KMS-11 (cell line): ENCODE results near the gene GABRB3.

Experiments used
- H2AFZ ChIP-seq: fragments of 200-600 bp; sonication (generic); 2 replicates; pipeline ENCODE4 v1.6.1; 2016; ENCODE audit warnings: antibody characterized with exemption, mixed run types, low read depth
- H3K27ac ChIP-seq: fragments of 200-600 bp; sonication (generic); 2 replicates; pipeline ENCODE4 v1.6.1; 2016; ENCODE audit warnings: mild to moderate bottlenecking, mixed run types
- H3K27me3 ChIP-seq: fragments of 200-600 bp; sonication (generic); 2 replicates; pipeline ENCODE4 v1.6.1; 2017; ENCODE audit warnings: mild to moderate bottlenecking, low read depth, mixed run types, moderate library complexity; ENCODE audit not compliant: insufficient read depth
- H3K36me3 ChIP-seq: fragments of 200-600 bp; sonication (generic); 2 replicates; pipeline ENCODE4 v1.6.1; 2017; ENCODE audit warnings: mild to moderate bottlenecking, mixed run types; ENCODE audit not compliant: insufficient read depth
- H3K4me1 ChIP-seq: fragments of 200-600 bp; sonication (generic); 2 replicates; pipeline ENCODE4 v1.6.1; 2016; ENCODE audit warnings: mild to moderate bottlenecking, low read depth, mixed run types; ENCODE audit not compliant: poor library complexity, severe bottlenecking
- H3K4me2 ChIP-seq: fragments of 200-600 bp; sonication (generic); 2 replicates; pipeline ENCODE4 v1.7.0; 2016; ENCODE audit warnings: mild to moderate bottlenecking, mixed run types
- H3K4me3 ChIP-seq: fragments of 200-600 bp; sonication (generic); IDR thresholded peaks from 2 replicates; pipeline ENCODE4 v1.6.1; 2017; ENCODE audit warnings: low read depth, low read length, mixed read lengths; ENCODE audit not compliant: insufficient read depth
- H3K79me2 ChIP-seq: fragments of 200-600 bp; sonication (generic); 2 replicates; pipeline ENCODE4 v1.6.1; 2016; ENCODE audit warnings: low read depth, mixed run types; ENCODE audit not compliant: insufficient read depth
- H3K9ac ChIP-seq: fragments of 200-600 bp; sonication (generic); 2 replicates; pipeline ENCODE4 v1.6.1; 2016; ENCODE audit warnings: mild to moderate bottlenecking, mixed run types
- H4K20me1 ChIP-seq: fragments of 200-600 bp; sonication (generic); 2 replicates; pipeline ENCODE4 v1.6.1; 2016; ENCODE audit warnings: mild to moderate bottlenecking, mixed run types; ENCODE audit not compliant: insufficient read depth
- CTCF ChIP-seq: fragments of 200-600 bp; sonication (generic); conservative IDR thresholded peaks from 2 replicates; pipeline ENCODE4 v1.6.1; 2017; ENCODE audit warnings: low read depth, mild to moderate bottlenecking, antibody characterized with exemption, low read length, moderate library complexity, mixed read lengths

The GABRB3 gene

GRCh38 chr15:26648676-26649075 lies 124.2 kb downstream of the GABRB3 start:
- Histone ChIP-seq H3K79me2 (no peaks in the 10 kb centered on the region), H3K36me3 (no peaks in the 10 kb centered on the region)
- TF ChIP-seq CTCF = no peak

GRCh38 chr15:26644948-26645347 lies 127.9 kb downstream of the GABRB3 start:
- no peak overlapping the region for H3K4me2 ChIP-seq
- H4K20me1 ChIP-seq = no peaks in the 10 kb centered on the region
- no peak overlapping the region for H2AFZ ChIP-seq
- no peaks in the 10 kb centered on the region for H3K27me3 ChIP-seq
- H3K4me1 ChIP-seq = no peaks in the 10 kb centered on the region
- H3K79me2 ChIP-seq = no peaks in the 10 kb centered on the region
- no peaks in the 10 kb centered on the region for H3K36me3 ChIP-seq
- TF ChIP-seq CTCF = no peak
- no peak overlapping the region for H3K9ac ChIP-seq
- no peak overlapping the region for H3K27ac ChIP-seq
- no peak overlapping the region for H3K4me3 ChIP-seq

More at GRCh38 chr15:26648676-26649075, 124.2 kb downstream of the GABRB3 start:
- Histone ChIP-seq H4K20me1 (no peaks in the 10 kb centered on the region), H3K4me2 (no peak overlapping the region), H3K27ac (no peak overlapping the region), H3K4me3 (no peak overlapping the region), H3K4me1 (no peaks in the 10 kb centered on the region), H2AFZ (no peak overlapping the region), H3K27me3 (no peaks in the 10 kb centered on the region), H3K9ac (no peak overlapping the region)

- H2AFZ ChIP-seq = no peak overlapping the region
- no peaks in the 10 kb centered on the region for H3K36me3 ChIP-seq
- H3K4me2 ChIP-seq = no peak overlapping the region
- H3K4me3 ChIP-seq = no peak overlapping the region
- no peak overlapping the region for H3K9ac ChIP-seq
- no peaks in the 10 kb centered on the region for H3K27me3 ChIP-seq
- TF ChIP-seq CTCF = no peak
- no peaks in the 10 kb centered on the region for H3K79me2 ChIP-seq
- no peaks in the 10 kb centered on the region for H3K4me1 ChIP-seq
- no peaks in the 10 kb centered on the region for H4K20me1 ChIP-seq
- no peak overlapping the region for H3K27ac ChIP-seq
Observed at GRCh38 chr15:26641144-26641543, 131.7 kb downstream of the GABRB3 start.

GRCh38 chr15:26640601-26641000 lies 132.3 kb downstream of the GABRB3 start:
- no peak for TF ChIP-seq CTCF
- H3K9ac ChIP-seq = no peak overlapping the region
- no peaks in the 10 kb centered on the region for H3K79me2 ChIP-seq

GRCh38 chr15:26639966-26640365 lies 132.9 kb downstream of the GABRB3 start:
- no peaks in the 10 kb centered on the region for H3K4me1 ChIP-seq
- no peak for TF ChIP-seq CTCF
- no peaks in the 10 kb centered on the region for H3K36me3 ChIP-seq
- H3K79me2 ChIP-seq = no peaks in the 10 kb centered on the region
- H3K27me3 ChIP-seq = no peaks in the 10 kb centered on the region
- no peak overlapping the region for H3K4me3 ChIP-seq
- H3K4me2 ChIP-seq = no peak overlapping the region
- no peak overlapping the region for H3K9ac ChIP-seq
- H4K20me1 ChIP-seq = no peaks in the 10 kb centered on the region
- no peak overlapping the region for H3K27ac ChIP-seq
- no peak overlapping the region for H2AFZ ChIP-seq

More at GRCh38 chr15:26640601-26641000, 132.3 kb downstream of the GABRB3 start:
- Histone ChIP-seq H3K4me3 (no peak overlapping the region), H3K4me1 (no peaks in the 10 kb centered on the region), H3K4me2 (no peak overlapping the region), H3K27ac (no peak overlapping the region), H3K36me3 (no peaks in the 10 kb centered on the region), H3K27me3 (no peaks in the 10 kb centered on the region), H2AFZ (no peak overlapping the region), H4K20me1 (no peaks in the 10 kb centered on the region)
